ENCODE measurements around the gene METRN. TPM values are rescaled to one million over a fixed set of nuclear protein-coding genes. Genes with fewer than 3 reads are reported as not detected.
A peak's percentile ranks its signal among the peaks of the same experiment; 100 is the strongest.

METRN gene
- polyA plus RNA-seq, 1 donor (not counting 4 experiments of a cell fraction or from before 2014, with no cell fraction given), result 42.1 TPM

GRCh38 chr16:720447-720989 lies 5.6 kb downstream of the METRN start:
- no peaks in the 10 kb centered on the region for H3K9me3 ChIP-seq (ENCODE audit: control insufficient read depth, low read depth, low read length)
- peak overlapping the region; percentile 60 to 83 (median 81) for H3K4me3 ChIP-seq (ENCODE audit: control insufficient read depth in 2 of 3, extremely low read depth in 1 of 3, insufficient read depth in 2 of 3, low read depth in 1 of 3, low read length in 3 of 3)
- H3K27ac ChIP-seq (ENCODE audit: control insufficient read depth, insufficient read depth, low read length), result peak overlapping the region; percentile 66
- peak overlapping the region; percentile 79 for H3K9ac ChIP-seq (ENCODE audit: control insufficient read depth, extremely low read depth, insufficient read depth, low read length)
- peak overlapping the region; percentile 40 for H2AFZ ChIP-seq (ENCODE audit: control insufficient read depth, low read length)
- FAIRE-seq (no peak), DNase-seq (ENCODE audit: low read depth, low spot score) (no peak)
- dilution Hi-C loops (cut with MboI; ENCODE audit: extremely low pct_ligation_motif_present, low sequenced_read_pairs), result no loop called here
- no peaks in the 10 kb centered on the region for H3K27me3 ChIP-seq (ENCODE audit: control insufficient read depth, extremely low read depth, insufficient read depth, low read length)
- H4K20me1 ChIP-seq (ENCODE audit: control insufficient read depth, extremely low read depth, insufficient read depth, low read length), result peaks cover 7% of the 10 kb centered on the region
- H3K4me1 ChIP-seq (ENCODE audit: control insufficient read depth, extremely low read depth, insufficient read depth, low read length), result peaks cover 19% of the 10 kb centered on the region
- peaks cover 2% of the 10 kb centered on the region for H3K9me1 ChIP-seq (ENCODE audit: control insufficient read depth, extremely low read depth, insufficient read depth, low read length)
- H3K79me2 ChIP-seq (ENCODE audit: control insufficient read depth, insufficient read depth, low read length), result peaks cover 8% of the 10 kb centered on the region
- peak overlapping the region; percentile 76 for H3K4me2 ChIP-seq (ENCODE audit: control insufficient read depth, extremely low read depth, insufficient read depth, low read depth, low read length)
- peak in 2 of 3 experiments; percentile 2 to 31 for TF ChIP-seq CTCF (optimal IDR thresholded peaks at IDR 0.05 in 1 of 3, IDR thresholded peaks at IDR 0.05 in 1 of 3, conservative IDR thresholded peaks at IDR 0.05 in 1 of 3; ENCODE audit: extremely low read depth in 1 of 3, insufficient read depth in 2 of 3, low read length in 3 of 3)
- no peak for TF ChIP-seq EZH2 (IDR thresholded peaks at IDR 0.05; ENCODE audit: low read length)
- H3K36me3 ChIP-seq (ENCODE audit: control insufficient read depth in 2 of 2, extremely low read depth in 1 of 2, insufficient read depth in 2 of 2, low read length in 2 of 2), result peaks cover 0 to 1% of the 10 kb centered on the region in 2 experiments

- dilution Hi-C loops (cut with MboI; ENCODE audit: extremely low pct_ligation_motif_present, low sequenced_read_pairs), result no loop called here
- no peak for DNase-seq (ENCODE audit: low read depth, low spot score)
- H3K4me1 ChIP-seq (ENCODE audit: control insufficient read depth, extremely low read depth, insufficient read depth, low read length), result peaks cover 15% of the 10 kb centered on the region
These were observed 6.3 kb downstream of the METRN start, which contains the start of gene ANTKMT for GRCh38 chr16:720990-721764. Gene ANTKMT (plus strand): TSS chr16:721146. CDS start chr16:721275, 129 bp downstream.

More at GRCh38 chr16:720990-721764, 6.3 kb downstream of the METRN start, which contains the start of gene ANTKMT:
- H3K9ac ChIP-seq (ENCODE audit: control insufficient read depth, extremely low read depth, insufficient read depth, low read length), result peak within 1 kb of the TSS; percentile 79
- peaks cover 0 to 1% of the 10 kb centered on the region in 2 experiments for H3K36me3 ChIP-seq (ENCODE audit: control insufficient read depth in 2 of 2, extremely low read depth in 1 of 2, insufficient read depth in 2 of 2, low read length in 2 of 2)
- peak within 1 kb of the TSS; percentile 73 for H2AFZ ChIP-seq (ENCODE audit: control insufficient read depth, low read length)
- H3K9me3 ChIP-seq (ENCODE audit: control insufficient read depth, low read depth, low read length), result no peaks in the 10 kb centered on the region
- peak within 1 kb of the TSS; percentile 60 to 83 (median 81) for H3K4me3 ChIP-seq (ENCODE audit: control insufficient read depth in 2 of 3, extremely low read depth in 1 of 3, insufficient read depth in 2 of 3, low read depth in 1 of 3, low read length in 3 of 3)
- no peak for FAIRE-seq
- TF ChIP-seq EZH2 (IDR thresholded peaks at IDR 0.05; ENCODE audit: low read length), result no peak
- no peak for TF ChIP-seq CTCF (optimal IDR thresholded peaks at IDR 0.05 in 1 of 3, IDR thresholded peaks at IDR 0.05 in 1 of 3, conservative IDR thresholded peaks at IDR 0.05 in 1 of 3; ENCODE audit: extremely low read depth in 1 of 3, insufficient read depth in 2 of 3, low read length in 3 of 3)
- peak within 1 kb of the TSS; percentile 76 for H3K4me2 ChIP-seq (ENCODE audit: control insufficient read depth, extremely low read depth, insufficient read depth, low read depth, low read length)
- H3K27ac ChIP-seq (ENCODE audit: control insufficient read depth, insufficient read depth, low read length), result peak within 1 kb of the TSS; percentile 66
- peaks cover 2% of the 10 kb centered on the region for H3K9me1 ChIP-seq (ENCODE audit: control insufficient read depth, extremely low read depth, insufficient read depth, low read length)
- H3K79me2 ChIP-seq (ENCODE audit: control insufficient read depth, insufficient read depth, low read length), result peaks cover 7% of the 10 kb centered on the region
- no peaks in the 10 kb centered on the region for H3K27me3 ChIP-seq (ENCODE audit: control insufficient read depth, extremely low read depth, insufficient read depth, low read length)
- H4K20me1 ChIP-seq (ENCODE audit: control insufficient read depth, extremely low read depth, insufficient read depth, low read length), result peaks cover 5% of the 10 kb centered on the region
